H1 (cell line): ENCODE results near the gene SNX33. TPM values are rescaled to one million over a fixed set of nuclear protein-coding genes. Genes with fewer than 3 reads are reported as not detected.

Experiments used
- CTCF ChIA-PET: fragments of 300-600 bp; sonication (Branson Sonifier 250); formaldehyde crosslinking; loops from one replicate; lab custom pipeline; 2021; ENCODE audit not compliant: partially characterized antibody; lab: Charles Lee
- POLR2A ChIA-PET: fragments of 300-600 bp; sonication (Branson Sonifier 250); formaldehyde crosslinking; loops from one replicate; lab custom pipeline; 2021; ENCODE audit warnings: inconsistent platforms; ENCODE audit not compliant: partially characterized antibody; lab: Charles Lee
- DNase-seq, 2 experiments: peaks; one replicate each; pipeline versions ENCODE4 v3.0.0 to v3.0.0-alpha.2; 2010 to 2022; ENCODE audit warnings: low spot score in 2 of 2, low read depth in 1 of 2, mixed read lengths in 1 of 2
- FAIRE-seq: peaks from 2 replicates; lab custom pipeline; 2011; peaks lifted over from hg19 to GRCh38; lab: Jason Lieb, UNC
- H2AFZ ChIP-seq: 2 replicates; pipeline ENCODE4 v1.8.1; 2012; ENCODE audit warnings: low read length, inconsistent platforms
- H2AK5ac ChIP-seq: 2 replicates; pipeline ENCODE4 v1.6.1; 2013; ENCODE audit warnings: low read depth, low read length
- H2BK120ac ChIP-seq: replicated peaks from 2 replicates; pipeline ENCODE3; 2013; ENCODE audit warnings: low read depth, low read length, inconsistent platforms
- H2BK12ac ChIP-seq: 2 replicates; pipeline ENCODE4 v1.6.1; 2013; ENCODE audit warnings: low read depth, low read length
- H2BK15ac ChIP-seq: 2 replicates; pipeline ENCODE4 v1.6.1; 2013; ENCODE audit warnings: low read length
- H2BK20ac ChIP-seq: 2 replicates; pipeline ENCODE4 v1.6.1; 2013; ENCODE audit warnings: low read length
- H2BK5ac ChIP-seq: 2 replicates; pipeline ENCODE4 v1.6.1; 2013; ENCODE audit warnings: low read depth, low read length
- H3K14ac ChIP-seq: 2 replicates; pipeline ENCODE4 v1.6.1; 2013; ENCODE audit warnings: inconsistent platforms; ENCODE audit not compliant: insufficient read length
- H3K18ac ChIP-seq: 2 replicates; pipeline ENCODE4 v1.6.1; 2013; ENCODE audit warnings: low read length; ENCODE audit errors: extremely low read depth
- H3K23ac ChIP-seq: 2 replicates; pipeline ENCODE4 v1.6.1; 2013; ENCODE audit warnings: inconsistent platforms; ENCODE audit not compliant: insufficient read length
- H3K23me2 ChIP-seq: 2 replicates; pipeline ENCODE4 v1.6.1; 2013; ENCODE audit warnings: low read depth, low read length
- H3K27ac ChIP-seq: 2 replicates; pipeline ENCODE4 v1.6.1; 2011; ENCODE audit warnings: low read depth, low read length, inconsistent platforms
- H3K27me3 ChIP-seq, 4 experiments: replicated peaks in 1 of 4; 1 replicate in 1 of 4; 2 replicates in 3 of 4; pipeline versions ENCODE4 v1.6.1 to v1.8.1; 2011 to 2013; ENCODE audit warnings: low read length in 3 of 4, mild to moderate bottlenecking in 3 of 4, inconsistent platforms in 2 of 4, mixed read lengths in 2 of 4, moderate library complexity in 1 of 4; ENCODE audit not compliant: control insufficient read depth in 3 of 4, insufficient read depth in 3 of 4; ENCODE audit errors: extremely low read depth in 1 of 4
- H3K36me3 ChIP-seq, 4 experiments: 2 replicates each; pipeline versions ENCODE4 v1.6.1 to v1.8.1; 2011 to 2013; ENCODE audit warnings: mild to moderate bottlenecking in 4 of 4, low read length in 3 of 4, moderate library complexity in 2 of 4, control low read depth in 1 of 4, inconsistent platforms in 1 of 4; ENCODE audit not compliant: insufficient read depth in 4 of 4, control insufficient read depth in 2 of 4
- H3K4ac ChIP-seq: replicated peaks from 2 replicates; pipeline ENCODE3; 2013; ENCODE audit warnings: low read length, low read depth, mixed read lengths, inconsistent platforms; ENCODE audit not compliant: insufficient read length
- H3K4me1 ChIP-seq, 4 experiments: replicated peaks in 1 of 4; 1 replicate in 1 of 4; 2 replicates in 3 of 4; pipeline versions ENCODE4 v1.6.1 to v1.8.1; 2011 to 2013; ENCODE audit warnings: low read length in 3 of 4, inconsistent platforms in 2 of 4, mixed read lengths in 1 of 4; ENCODE audit not compliant: insufficient read depth in 4 of 4, control insufficient read depth in 3 of 4
- H3K4me2 ChIP-seq, 2 experiments: 2 replicates each; pipeline versions ENCODE4 v1.6.1 to v1.8.1; 2011 to 2013; ENCODE audit warnings: low read depth in 2 of 2, low read length in 2 of 2, control low read depth in 1 of 2, inconsistent platforms in 1 of 2, mild to moderate bottlenecking in 1 of 2; ENCODE audit not compliant: insufficient read depth in 1 of 2
- H3K4me3 ChIP-seq, 4 experiments: fragments of 200-600, 300-600 bp in 1 of 4; sonication (generic), shearing (Covaris generic), sonication (Bioruptor Twin) in 1 of 4; 2 replicates each; pipeline versions ENCODE4 v1.5.1 to v1.8.1; 2011 to 2016; ENCODE audit warnings: low read length in 4 of 4, low read depth in 3 of 4, control low read depth in 2 of 4, inconsistent platforms in 2 of 4, mild to moderate bottlenecking in 2 of 4, mixed read lengths in 1 of 4, moderate library complexity in 1 of 4; ENCODE audit not compliant: insufficient read depth in 2 of 4; ENCODE audit errors: extremely low read depth in 1 of 4
- H3K56ac ChIP-seq: replicated peaks from 2 replicates; pipeline ENCODE3; 2013; ENCODE audit warnings: low read depth, mild to moderate bottlenecking, mixed read lengths, low read length, inconsistent platforms; ENCODE audit not compliant: insufficient read length
- H3K79me1 ChIP-seq: 2 replicates; pipeline ENCODE4 v1.6.1; 2013; ENCODE audit warnings: low read depth, low read length, control low read depth
- H3K79me2 ChIP-seq, 2 experiments: 2 replicates each; pipeline versions ENCODE4 v1.6.1 to v1.8.1; 2012 to 2013; ENCODE audit warnings: low read length in 2 of 2, mild to moderate bottlenecking in 2 of 2, inconsistent platforms in 1 of 2; ENCODE audit not compliant: insufficient read depth in 2 of 2, control insufficient read depth in 1 of 2
- H3K9ac ChIP-seq, 4 experiments: replicated peaks in 1 of 4; 1 replicate in 1 of 4; 2 replicates in 3 of 4; pipeline versions ENCODE4 v1.6.1 to v1.8.1; 2011 to 2013; ENCODE audit warnings: low read depth in 3 of 4, low read length in 3 of 4, control low read depth in 2 of 4, mild to moderate bottlenecking in 2 of 4, moderate library complexity in 2 of 4, inconsistent platforms in 1 of 4; ENCODE audit errors: extremely low read depth in 1 of 4
- H3K9me3 ChIP-seq, 2 experiments: 2 replicates each; pipeline versions ENCODE4 v1.6.1 to v1.8.1; 2012 to 2013; ENCODE audit warnings: mild to moderate bottlenecking in 2 of 2, moderate library complexity in 2 of 2, control low read depth in 1 of 2, inconsistent platforms in 1 of 2, low read depth in 1 of 2, low read length in 1 of 2, mixed read lengths in 1 of 2; ENCODE audit not compliant: insufficient read depth in 2 of 2
- H4K20me1 ChIP-seq, 2 experiments: replicated peaks in 1 of 2; 2 replicates each; pipeline versions ENCODE3 to v1.8.1; 2011 to 2013; ENCODE audit warnings: inconsistent platforms in 2 of 2, low read length in 2 of 2, mild to moderate bottlenecking in 1 of 2; ENCODE audit not compliant: insufficient read depth in 2 of 2, control insufficient read depth in 1 of 2
- H4K5ac ChIP-seq: 2 replicates; pipeline ENCODE4 v1.6.1; 2013; ENCODE audit warnings: low read length, low read depth, mixed read lengths, inconsistent platforms; ENCODE audit not compliant: insufficient read length
- H4K8ac ChIP-seq: 2 replicates; pipeline ENCODE4 v1.8.0; 2013; ENCODE audit warnings: mild to moderate bottlenecking, moderate library complexity, low read length, inconsistent platforms; ENCODE audit not compliant: insufficient read depth; ENCODE audit errors: extremely low read depth
- H4K91ac ChIP-seq: replicated peaks from 2 replicates; pipeline ENCODE3; 2013; ENCODE audit warnings: low read length, mixed read lengths, inconsistent platforms; ENCODE audit not compliant: insufficient read length
- CBX8 ChIP-seq: fragments of 300-800, 300-1000 bp; sonication (generic); IDR thresholded peaks from 2 replicates; pipeline ENCODE4 v1.7.1; 2016; ENCODE audit warnings: low read depth, low read length, borderline replicate concordance
- EP300 ChIP-seq, 2 experiments: IDR thresholded peaks; 1 replicate in 1 of 2; 2 replicates in 1 of 2; pipeline ENCODE4 v1.6.1; 2011 to 2012; ENCODE audit warnings: low read depth in 2 of 2, low read length in 2 of 2, mild to moderate bottlenecking in 2 of 2, borderline replicate concordance in 1 of 2, inconsistent platforms in 1 of 2, moderate library complexity in 1 of 2
- EZH2 ChIP-seq: fragments of 200-600 bp; sonication (generic); IDR thresholded peaks from 2 replicates; pipeline ENCODE4 v1.7.1; 2012; ENCODE audit warnings: low read depth, mild to moderate bottlenecking, moderate library complexity, low read length, inconsistent platforms; ENCODE audit not compliant: severe bottlenecking
- RBBP5 ChIP-seq: IDR thresholded peaks from 2 replicates; pipeline ENCODE4 v1.7.1; 2012; ENCODE audit warnings: low read depth, mild to moderate bottlenecking, inconsistent platforms, low read length, moderate library complexity, borderline replicate concordance
- SAP30 ChIP-seq: fragments of 300-600 bp; sonication (generic); IDR thresholded peaks from 2 replicates; pipeline ENCODE4 v1.7.1; 2012; ENCODE audit warnings: low read length, moderate library complexity, mild to moderate bottlenecking, inconsistent platforms; ENCODE audit not compliant: insufficient read depth, insufficient replicate concordance
- SIN3A ChIP-seq, 2 experiments: IDR thresholded peaks in 1 of 2; conservative IDR thresholded peaks in 1 of 2; 2 replicates each; pipeline ENCODE4 v1.6.1; 2011 to 2012; ENCODE audit warnings: low read length in 2 of 2, improper control_type of control experiment in 1 of 2, low read depth in 1 of 2, mild to moderate bottlenecking in 1 of 2
- SRF ChIP-seq: IDR thresholded peaks from 2 replicates; pipeline ENCODE4 v1.6.1; 2011; ENCODE audit warnings: mild to moderate bottlenecking, low read depth, low read length, moderate library complexity
- TEAD4 ChIP-seq: IDR thresholded peaks from 2 replicates; pipeline ENCODE4 v1.6.1; 2012; ENCODE audit warnings: low read depth, low read length, inconsistent platforms, mixed read lengths
- WGBS, 2 experiments: shearing (Covaris generic) in 1 of 2; methylation state at CpG; one replicate each; pipeline versions ENCODE4 v1.1.6 to v1.1.7; 2013 to 2015; ENCODE audit warnings: low lambda C conversion rate in 2 of 2, mixed read lengths in 2 of 2, inconsistent platforms in 1 of 2, low coverage in 1 of 2, missing lambda C conversion rate in 1 of 2; ENCODE audit not compliant: insufficient replicate concordance in 2 of 2, insufficient coverage in 1 of 2, insufficient read length in 1 of 2; ENCODE audit errors: extremely low coverage in 1 of 2, missing lambda C conversion rate in 1 of 2; 5-methylcytosine and 5-hydroxymethylcytosine counted together
- polyA plus RNA-seq, 7 experiments: library from polyadenylated mRNA; depleted of rRNA in 3 of 7; stranded (reverse) in 5 of 7; unstranded in 2 of 7; fragments of >200 nt in 5 of 7; fragments of 200-250 nt in 2 of 7; gene quantifications; 1 replicate in 5 of 7; 2 replicates in 1 of 7; 4 replicates in 1 of 7; pipeline versions ENCODE4 v1.2.1 to v1.2.3, GENCODE V29; 2011 to 2013; ENCODE audit warnings: missing spikeins in 2 of 7, mixed read lengths in 2 of 7
- total RNA-seq: library from RNA; stranded (reverse); fragmentation: NEBNext Ultra II Directional; extraction: Animal tissue kit (Norgen Biotek cat#: 25700); gene quantifications from 2 replicates; pipeline ENCODE4 v1.2.1, GENCODE V29; 2021
- TF ChIP-seq, protein P1 (sequence below), 3 experiments: IDR thresholded peaks; 1 replicate in 2 of 3; 2 replicates in 1 of 3; pipeline versions ENCODE4 v1.5.1 to v1.6.1; 2011; ENCODE audit warnings: low read length in 3 of 3, mild to moderate bottlenecking in 3 of 3, inconsistent platforms in 2 of 3, low read depth in 1 of 3, moderate library complexity in 1 of 3; ENCODE audit not compliant: insufficient read depth in 1 of 3; ENCODE audit errors: control extremely low read depth in 1 of 3

The SNX33 gene
- total and polyA plus RNA-seq, 2 of the 8 experiments (the other 6 are each of a cell fraction or from before 2014, with no cell fraction given) = 14.3 to 22.9 TPM

GRCh38 chr15:75704618-75705017 lies 56.9 kb downstream of the SNX33 start:
- Histone ChIP-seq H3K27ac (no peak overlapping the region), H2AFZ (no peak overlapping the region), H2BK120ac (no peak overlapping the region), H3K56ac (no peak overlapping the region), H4K91ac (no peak overlapping the region), H3K36me3 (no peaks in the 10 kb centered on the region), H3K9ac (no peak overlapping the region), H2BK5ac (no peak overlapping the region), H3K27me3 (no peaks in the 10 kb centered on the region), H3K79me1 (no peaks in the 10 kb centered on the region), H4K5ac (no peak overlapping the region), H4K8ac (no peak overlapping the region), H3K4me1 (peaks cover 0 to 6% (median 1%) of the 10 kb centered on the region in 4 experiments; a peak in 3 of 7 replicates), H3K4ac (no peak overlapping the region), H3K4me2 (no peak overlapping the region), H3K4me3 (no peak overlapping the region), H4K20me1 (peaks cover 0 to 4% of the 10 kb centered on the region in 2 experiments), H3K23ac (no peak overlapping the region), H3K9me3 (no peaks in the 10 kb centered on the region), H3K14ac (no peak overlapping the region), H2BK20ac (no peak overlapping the region), H2BK15ac (no peak overlapping the region), H3K79me2 (no peaks in the 10 kb centered on the region), H3K23me2 (no peaks in the 10 kb centered on the region), H3K18ac (no peak overlapping the region), H2BK12ac (no peak overlapping the region), H2AK5ac (no peak overlapping the region)
- DNase-seq (no peak), FAIRE-seq (no peak)
- ChIA-PET POLR2A (interaction anchor here (1.9 kb wide), 1 partner anchor 20 kb away, joined by 5 read pairs; no protein-coding TSS in a partner anchor), CTCF (interaction anchor here (1.1 to 1.2 kb wide), 2 partner anchors 17 to 24 kb away, joined by 3 to 4 read pairs; no protein-coding TSS in a partner anchor)
- 83% methylated on average over 6 of the region's 9 CpGs; no CpG with 5 or more reads in 1 of the 2 experiments for WGBS, 2 experiments
- TF ChIP-seq RBBP5 (no peak), EP300 (IDR thresholded peaks at IDR 0.05; ENCODE audit: borderline replicate concordance in 1 of 2, low read depth in 2 of 2, low read length in 2 of 2) (no peak), EZH2 (no peak), CBX8 (no peak), TEAD4 (no peak), SIN3A (conservative IDR thresholded peaks at IDR 0.05 in 1 of 2, IDR thresholded peaks at IDR 0.05 in 1 of 2; ENCODE audit: low read depth in 1 of 2, low read length in 2 of 2) (no peak), SAP30 (no peak), SRF (no peak)
- TF ChIP-seq, protein P1, sequence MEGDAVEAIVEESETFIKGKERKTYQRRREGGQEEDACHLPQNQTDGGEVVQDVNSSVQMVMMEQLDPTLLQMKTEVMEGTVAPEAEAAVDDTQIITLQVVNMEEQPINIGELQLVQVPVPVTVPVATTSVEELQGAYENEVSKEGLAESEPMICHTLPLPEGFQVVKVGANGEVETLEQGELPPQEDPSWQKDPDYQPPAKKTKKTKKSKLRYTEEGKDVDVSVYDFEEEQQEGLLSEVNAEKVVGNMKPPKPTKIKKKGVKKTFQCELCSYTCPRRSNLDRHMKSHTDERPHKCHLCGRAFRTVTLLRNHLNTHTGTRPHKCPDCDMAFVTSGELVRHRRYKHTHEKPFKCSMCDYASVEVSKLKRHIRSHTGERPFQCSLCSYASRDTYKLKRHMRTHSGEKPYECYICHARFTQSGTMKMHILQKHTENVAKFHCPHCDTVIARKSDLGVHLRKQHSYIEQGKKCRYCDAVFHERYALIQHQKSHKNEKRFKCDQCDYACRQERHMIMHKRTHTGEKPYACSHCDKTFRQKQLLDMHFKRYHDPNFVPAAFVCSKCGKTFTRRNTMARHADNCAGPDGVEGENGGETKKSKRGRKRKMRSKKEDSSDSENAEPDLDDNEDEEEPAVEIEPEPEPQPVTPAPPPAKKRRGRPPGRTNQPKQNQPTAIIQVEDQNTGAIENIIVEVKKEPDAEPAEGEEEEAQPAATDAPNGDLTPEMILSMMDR (IDR thresholded peaks at IDR 0.05; ENCODE audit: control extremely low read depth in 1 of 3, insufficient read depth in 1 of 3, low read depth in 1 of 3, low read length in 3 of 3) = no peak
